Tibial artery (tissue), 4 donors: Measurements from ENCODE around the gene ATP2A3.
A peak's percentile ranks its signal among the peaks of the same experiment; 100 is the strongest.

ENCODE experiments used
- DNase-seq, 2 donors: peaks; one replicate each; pipeline ENCODE4 v3.0.0-alpha.2; 2019
- H3K27ac ChIP-seq, 2 donors: fragments of 200-600 bp; sonication (generic) in 1 of 2; 1 replicate in 1 of 2; 2 replicates in 1 of 2; pipeline ENCODE4 v1.5.1; 2018 to 2019; ENCODE audit warnings: mild to moderate bottlenecking in 1 of 2
- H3K27me3 ChIP-seq, 2 donors: fragments of 200-600 bp; sonication (generic) in 1 of 2; one replicate each; pipeline versions ENCODE4 v1.5.1 to v1.6.0; 2016 to 2019
- H3K36me3 ChIP-seq, 3 donors: fragments of 200-600 bp; sonication (generic) in 2 of 3; one replicate each; pipeline ENCODE4 v1.5.1; 2016 to 2019; ENCODE audit warnings: mild to moderate bottlenecking in 2 of 3
- H3K4me1 ChIP-seq, 4 donors: fragments of 200-600 bp; sonication (generic) in 2 of 4; 1 replicate in 3 of 4; 2 replicates in 1 of 4; pipeline ENCODE4 v1.5.1; 2016 to 2019
- H3K4me3 ChIP-seq, 2 donors: fragments of 200-600 bp; sonication (generic) in 1 of 2; 1 replicate in 1 of 2; 2 replicates in 1 of 2; pipeline ENCODE4 v1.5.1; 2018 to 2019; ENCODE audit warnings: mild to moderate bottlenecking in 2 of 2
- H3K9me3 ChIP-seq, 3 donors: fragments of 200-600 bp; sonication (generic) in 1 of 3; one replicate each; pipeline ENCODE4 v1.5.1; 2016 to 2019
- intact Hi-C: fragments of 100-400 bp; cut with DNase I; formaldehyde crosslinking; loops from one replicate; pipeline ENCODE4 v1.15.0; 2023; ENCODE audit warnings: low total_unique reads
- TF ChIP-seq, protein P1 (sequence below), 2 experiments: fragments of 200-600 bp in 1 of 2; fragments of 450-650 bp in 1 of 2; IDR thresholded peaks; one replicate each; pipeline ENCODE4 v1.5.1; 2017 to 2019; ENCODE audit warnings: antibody characterized with exemption in 2 of 2, mild to moderate bottlenecking in 1 of 2, moderate library complexity in 1 of 2

The ATP2A3 gene

DNA sequence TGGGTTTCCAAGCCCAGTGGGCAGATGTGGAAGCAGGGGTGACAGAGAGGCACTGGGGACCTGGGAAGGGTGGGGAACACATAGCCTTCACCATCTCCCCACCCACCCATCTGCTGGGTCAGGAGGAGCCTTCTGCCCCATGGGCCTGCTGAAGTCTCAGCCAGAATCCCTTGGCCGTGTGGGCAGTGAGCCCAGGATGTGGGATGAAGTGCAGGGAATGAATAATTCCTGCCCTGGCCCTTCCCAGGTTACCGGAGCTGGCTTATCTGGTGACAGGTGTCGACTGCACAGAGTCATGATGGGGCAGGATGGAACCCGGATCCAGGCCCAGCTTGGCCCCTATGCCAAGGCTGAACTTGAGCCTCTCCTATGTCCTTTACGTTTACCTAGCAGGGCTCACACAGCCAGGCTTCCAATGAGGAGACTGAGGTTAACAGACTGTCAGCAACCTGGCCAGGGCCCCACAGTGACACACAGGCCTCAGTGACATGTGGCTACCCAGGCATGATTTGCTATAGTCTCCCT is 17.5 kb downstream of the ATP2A3 start:
- peaks cover 0 to 8% (median 2%) of the 10 kb centered on the region in 4 donors for H3K4me1 ChIP-seq
- DNase-seq = no peak
- TF ChIP-seq, protein P1, sequence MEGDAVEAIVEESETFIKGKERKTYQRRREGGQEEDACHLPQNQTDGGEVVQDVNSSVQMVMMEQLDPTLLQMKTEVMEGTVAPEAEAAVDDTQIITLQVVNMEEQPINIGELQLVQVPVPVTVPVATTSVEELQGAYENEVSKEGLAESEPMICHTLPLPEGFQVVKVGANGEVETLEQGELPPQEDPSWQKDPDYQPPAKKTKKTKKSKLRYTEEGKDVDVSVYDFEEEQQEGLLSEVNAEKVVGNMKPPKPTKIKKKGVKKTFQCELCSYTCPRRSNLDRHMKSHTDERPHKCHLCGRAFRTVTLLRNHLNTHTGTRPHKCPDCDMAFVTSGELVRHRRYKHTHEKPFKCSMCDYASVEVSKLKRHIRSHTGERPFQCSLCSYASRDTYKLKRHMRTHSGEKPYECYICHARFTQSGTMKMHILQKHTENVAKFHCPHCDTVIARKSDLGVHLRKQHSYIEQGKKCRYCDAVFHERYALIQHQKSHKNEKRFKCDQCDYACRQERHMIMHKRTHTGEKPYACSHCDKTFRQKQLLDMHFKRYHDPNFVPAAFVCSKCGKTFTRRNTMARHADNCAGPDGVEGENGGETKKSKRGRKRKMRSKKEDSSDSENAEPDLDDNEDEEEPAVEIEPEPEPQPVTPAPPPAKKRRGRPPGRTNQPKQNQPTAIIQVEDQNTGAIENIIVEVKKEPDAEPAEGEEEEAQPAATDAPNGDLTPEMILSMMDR (IDR thresholded peaks at IDR 0.05) = no peak
- H3K27ac ChIP-seq = no peak overlapping the region
- no peak overlapping the region for H3K4me3 ChIP-seq
- peaks cover 0 to 36% (median 12%) of the 10 kb centered on the region in 3 donors for H3K36me3 ChIP-seq
- no peaks in the 10 kb centered on the region for H3K9me3 ChIP-seq
- no peaks in the 10 kb centered on the region for H3K27me3 ChIP-seq
- intact Hi-C loops = no loop called here

DNA sequence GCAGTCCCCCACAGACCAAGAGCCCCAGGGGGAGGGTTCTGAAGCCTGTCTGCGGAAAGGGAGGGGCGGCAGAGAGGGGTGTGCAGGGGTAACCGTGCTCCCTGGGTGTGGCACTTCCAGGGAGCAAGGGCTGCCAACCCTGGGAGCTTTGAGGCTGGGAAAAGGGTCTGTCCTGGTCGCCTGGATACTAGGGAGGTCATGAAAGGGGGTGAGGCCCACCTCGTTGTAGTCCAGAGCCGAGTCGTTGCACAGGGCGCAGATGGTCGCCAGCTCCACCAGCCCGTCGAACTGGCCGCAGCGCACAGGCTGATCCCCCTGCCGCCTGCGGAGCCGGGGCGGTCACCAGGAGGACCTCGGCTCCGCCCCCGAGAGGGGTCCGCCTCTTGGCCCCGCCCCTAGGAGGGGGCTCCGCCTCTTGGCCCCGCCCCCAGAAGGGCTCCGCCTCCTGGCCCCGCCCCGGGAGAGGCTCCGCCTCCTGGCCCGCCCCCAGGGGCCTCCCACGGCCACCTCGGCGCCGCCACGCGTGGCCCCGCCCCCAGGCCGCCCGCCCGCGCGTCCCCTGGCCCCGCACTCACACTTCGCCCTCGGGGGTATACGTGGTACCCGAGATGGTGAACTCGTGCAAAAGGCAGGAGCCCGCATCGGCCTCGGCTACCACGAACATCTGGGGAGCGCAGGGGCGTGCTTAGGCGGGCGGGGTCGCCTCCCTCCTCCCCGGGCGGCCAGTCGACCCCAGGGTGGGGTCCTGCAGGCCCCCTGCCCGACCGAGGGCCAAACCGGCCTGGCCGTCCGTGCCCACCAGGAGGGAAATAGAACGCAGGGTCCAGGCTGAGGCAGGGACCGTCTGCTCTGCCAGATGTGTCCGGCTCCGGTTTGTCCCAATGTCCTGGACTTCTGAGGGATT is 19.5 kb downstream of the ATP2A3 start:
- Histone ChIP-seq H3K27ac (peak overlapping the region in 1 of 2 donors; percentile 14), H3K27me3 (no peaks in the 10 kb centered on the region), H3K36me3 (peaks cover 0 to 50% (median 25%) of the 10 kb centered on the region in 3 donors), H3K9me3 (no peaks in the 10 kb centered on the region), H3K4me3 (peak overlapping the region; percentile 31 to 37), H3K4me1 (peaks cover 0 to 8% (median 2%) of the 10 kb centered on the region in 4 donors)
- DNase-seq = peak in 1 of 2 donors; percentile 49
- intact Hi-C loops = no loop called here
- TF ChIP-seq, protein P1 (IDR thresholded peaks at IDR 0.05) = no peak

DNA sequence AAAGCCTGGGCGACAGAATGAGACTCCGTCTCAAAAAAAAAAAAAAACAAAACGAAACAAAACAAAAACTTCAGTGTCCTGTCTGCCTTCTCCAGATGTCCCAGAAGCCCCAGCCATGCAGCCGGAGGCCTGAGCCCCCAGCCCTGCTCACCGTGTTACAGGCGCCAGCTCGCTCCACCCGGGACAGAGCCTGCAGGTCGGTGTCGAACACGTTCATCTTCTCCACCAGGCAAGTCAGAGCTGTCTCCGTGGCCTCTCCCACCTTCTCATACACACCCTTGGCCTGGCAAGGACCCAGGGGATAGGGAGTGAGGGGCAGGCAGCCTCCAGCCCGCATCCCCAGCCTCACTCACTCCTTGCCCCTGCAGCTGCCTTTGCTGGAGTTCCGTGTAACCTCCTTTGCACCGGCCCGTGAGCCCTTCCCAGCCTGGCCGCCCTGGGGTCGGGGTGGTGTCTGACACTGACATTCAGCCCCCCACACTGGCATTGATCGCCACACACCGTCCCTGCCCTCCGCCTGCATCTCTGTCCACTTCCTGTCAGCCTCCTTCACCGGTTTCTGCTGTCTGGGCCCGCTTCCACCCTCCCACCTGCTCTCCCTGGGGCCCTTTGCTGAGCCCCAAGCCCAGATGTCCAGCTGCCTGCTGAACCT is 20.9 kb downstream of the ATP2A3 start:
- no peak for DNase-seq
- intact Hi-C loops = no loop called here
- no peaks in the 10 kb centered on the region for H3K27me3 ChIP-seq
- no peak overlapping the region for H3K4me3 ChIP-seq
- TF ChIP-seq, protein P1 (IDR thresholded peaks at IDR 0.05) = no peak
- H3K36me3 ChIP-seq = peaks cover 0 to 61% (median 29%) of the 10 kb centered on the region in 3 donors
- H3K27ac ChIP-seq = no peak overlapping the region
- no peaks in the 10 kb centered on the region for H3K9me3 ChIP-seq
- H3K4me1 ChIP-seq = peaks cover 0 to 8% (median 2%) of the 10 kb centered on the region in 4 donors

DNA sequence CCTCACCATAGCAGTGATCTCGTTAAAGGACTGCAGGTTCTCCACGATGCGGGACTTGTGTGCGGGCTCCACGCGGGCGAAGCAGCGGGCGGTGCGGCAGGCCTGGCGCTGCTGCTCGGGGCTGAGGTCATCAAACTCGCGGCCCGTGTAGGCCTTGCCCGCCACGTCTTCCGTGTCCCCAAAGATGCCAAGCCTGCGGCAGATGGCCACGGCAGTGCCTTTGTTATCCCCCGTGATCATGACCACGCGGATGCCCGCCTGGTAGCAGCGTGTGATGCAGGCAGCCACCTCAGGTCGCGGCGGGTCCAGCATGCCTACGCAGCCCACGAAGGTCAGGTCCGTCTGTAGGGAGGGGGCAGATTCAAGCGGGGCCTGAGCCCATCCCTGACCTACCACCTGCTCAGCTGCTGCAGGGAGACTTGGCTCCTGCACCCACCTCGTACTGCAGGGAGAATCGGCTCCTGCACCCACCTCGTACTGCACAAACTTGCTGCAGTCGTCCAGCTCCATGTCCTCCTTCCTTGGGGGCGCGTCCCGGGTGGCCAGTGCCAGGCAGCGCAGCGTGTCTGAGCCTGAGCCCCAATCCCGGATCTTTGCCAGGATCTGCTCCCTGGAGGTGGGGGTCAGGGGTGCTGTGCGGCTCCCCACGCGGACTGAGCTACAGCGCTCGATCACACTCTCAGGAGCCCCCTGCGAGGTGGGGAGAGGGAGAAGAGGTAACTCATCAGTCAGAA is 23.1 kb downstream of the ATP2A3 start:
- Histone ChIP-seq H3K9me3 (no peaks in the 10 kb centered on the region), H3K4me3 (no peak overlapping the region), H3K27me3 (no peaks in the 10 kb centered on the region), H3K4me1 (peaks cover 0 to 8% (median 2%) of the 10 kb centered on the region in 4 donors), H3K36me3 (peaks cover 0 to 70% (median 46%) of the 10 kb centered on the region in 3 donors), H3K27ac (no peak overlapping the region)
- TF ChIP-seq, protein P1 (IDR thresholded peaks at IDR 0.05) = no peak
- DNase-seq = no peak
- intact Hi-C loops = no loop called here

DNA sequence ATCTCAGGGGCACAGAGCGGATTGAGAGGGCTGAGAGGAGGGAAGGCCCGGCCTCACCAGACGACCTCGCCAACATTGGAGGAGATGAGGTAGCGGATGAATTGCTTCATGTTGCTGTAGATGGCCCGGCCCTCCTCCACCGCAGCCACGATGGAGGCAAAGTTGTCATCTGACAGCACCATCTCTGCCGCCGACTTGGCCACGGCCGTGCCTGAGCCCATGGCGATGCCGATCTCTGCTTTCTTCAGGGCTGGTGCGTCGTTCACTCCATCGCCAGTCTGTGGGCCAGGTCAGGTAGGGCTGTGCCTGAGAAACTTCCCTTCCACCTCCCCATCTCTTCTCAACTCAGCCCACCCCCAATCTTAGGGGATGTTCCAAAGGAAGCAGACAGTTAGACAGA is 26.9 kb downstream of the ATP2A3 start:
- no peak for DNase-seq
- TF ChIP-seq, protein P1 (IDR thresholded peaks at IDR 0.05) = no peak
- Histone ChIP-seq H3K27me3 (no peaks in the 10 kb centered on the region), H3K27ac (no peak overlapping the region), H3K4me1 (no peaks in the 10 kb centered on the region), H3K36me3 (peaks cover 0 to 69% (median 49%) of the 10 kb centered on the region in 3 donors), H3K4me3 (no peak overlapping the region), H3K9me3 (no peaks in the 10 kb centered on the region)
- intact Hi-C loops = no loop called here
